GM19239 (cell line): Measurements from ENCODE around the gene TYSND1.
"Not testable (repeated sequence)": the region's sequence is repeated elsewhere in the genome, so short reads cannot be mapped to it uniquely, and the experiment has no call there.

Source experiments
- DNase-seq: peaks from one replicate; pipeline ENCODE4 v3.0.0; 2011; ENCODE audit warnings: low spot score; ENCODE audit not compliant: insufficient read length
- FAIRE-seq: peaks from 2 replicates; lab custom pipeline; 2011; peaks lifted over from hg19 to GRCh38; lab: Jason Lieb, UNC

The TYSND1 gene

GRCh38 chr10:70115948-70116682 lies 30.4 kb downstream of the TYSND1 start:
- FAIRE-seq = peak; percentile 89
- DNase-seq = peak; percentile 66

- no peak for FAIRE-seq
Observed at GRCh38 chr10:70114902-70115301, 31.6 kb downstream of the TYSND1 start.

DNA sequence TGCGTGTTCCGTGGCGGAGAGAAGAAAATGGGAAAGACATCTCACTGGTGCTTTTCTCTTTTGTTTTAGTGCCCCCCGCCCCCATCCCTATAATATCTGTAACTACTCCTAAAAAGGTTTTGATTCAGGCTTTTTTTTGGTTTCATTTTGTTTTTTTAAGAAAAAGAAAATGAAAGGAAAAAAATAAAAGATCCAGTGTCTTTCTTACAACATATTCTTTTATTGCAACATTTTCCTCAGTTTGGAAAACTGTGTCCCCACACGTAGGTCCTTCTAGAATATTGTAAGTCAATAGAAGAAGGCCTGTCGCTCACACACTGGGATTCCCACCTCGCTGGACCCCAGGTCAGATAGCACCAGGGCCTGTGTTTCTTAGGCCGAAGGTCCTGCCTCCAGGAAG lies 34.4 kb downstream of the TYSND1 start:
- DNase-seq (no peak), FAIRE-seq (no peak)

More at GRCh38 chr10:70114902-70115301, 31.6 kb downstream of the TYSND1 start:
- no peak for DNase-seq

DNA sequence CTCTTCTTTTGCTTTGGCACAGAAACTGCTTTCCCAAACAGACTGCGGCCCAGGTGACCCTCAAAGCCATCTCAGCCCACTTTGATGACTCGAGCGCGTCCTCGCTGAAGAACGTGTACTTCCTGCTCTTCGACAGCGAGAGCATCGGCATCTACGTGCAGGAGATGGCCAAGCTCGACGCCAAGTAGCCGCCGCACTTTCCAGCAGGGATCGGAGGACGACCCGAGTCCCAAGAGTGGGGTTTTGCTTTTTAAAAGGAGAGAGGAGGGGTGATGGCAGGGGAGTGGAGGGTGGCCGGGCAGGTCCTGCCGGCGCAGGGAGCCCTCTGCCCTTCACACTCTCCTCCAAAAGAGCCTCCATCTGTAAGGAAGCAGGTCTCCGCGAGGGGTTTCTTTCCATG lies 35.0 kb downstream of the TYSND1 start:
- no peak for FAIRE-seq

GRCh38 chr10:70109064-70109729 lies 37.3 kb downstream of the TYSND1 start:
- DNase-seq (no peak), FAIRE-seq (no peak)

More for the DNA sequence above, 35.0 kb downstream of the TYSND1 start:
- DNase-seq = no peak

DNA sequence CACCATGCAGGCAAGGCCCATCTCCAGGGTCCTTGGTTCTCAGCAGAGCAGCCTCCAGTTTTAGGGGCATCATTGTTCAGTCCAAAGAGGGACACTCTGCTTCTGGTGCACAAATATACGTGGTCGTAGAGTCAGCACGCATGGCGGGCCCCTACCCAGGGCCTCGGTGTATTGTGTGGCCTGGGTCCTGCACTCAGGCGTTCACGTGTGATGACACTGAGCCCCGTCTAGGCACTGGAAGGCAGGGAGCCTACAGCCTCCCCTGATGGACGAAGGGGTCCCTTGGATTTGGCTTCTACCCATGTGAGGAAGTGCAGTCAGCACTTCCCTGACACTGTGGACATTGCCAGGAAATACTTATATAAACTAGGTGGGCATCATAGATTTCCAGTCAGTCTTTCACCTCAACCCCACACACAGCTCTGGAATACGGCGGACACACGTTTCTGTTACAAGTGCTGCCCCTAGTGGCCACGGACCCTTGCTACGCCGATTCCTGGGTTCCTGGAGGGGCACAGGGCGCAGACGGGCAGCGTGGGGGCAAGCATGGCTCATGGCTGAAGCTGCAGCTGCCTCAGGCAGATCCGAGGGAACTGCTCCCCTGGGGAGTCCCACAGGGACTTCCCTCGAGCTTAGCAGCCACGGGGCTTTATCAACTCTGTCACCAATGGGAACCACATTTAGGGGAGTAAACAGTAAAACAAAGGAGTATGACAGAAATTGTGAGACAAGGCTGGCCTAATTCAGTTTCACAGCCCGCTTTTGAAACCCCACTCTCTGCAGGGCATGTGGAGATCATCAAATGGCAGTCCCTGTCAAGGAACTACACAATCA lies 39.3 kb downstream of the TYSND1 start:
- no peak for FAIRE-seq
- no peak for DNase-seq

DNA sequence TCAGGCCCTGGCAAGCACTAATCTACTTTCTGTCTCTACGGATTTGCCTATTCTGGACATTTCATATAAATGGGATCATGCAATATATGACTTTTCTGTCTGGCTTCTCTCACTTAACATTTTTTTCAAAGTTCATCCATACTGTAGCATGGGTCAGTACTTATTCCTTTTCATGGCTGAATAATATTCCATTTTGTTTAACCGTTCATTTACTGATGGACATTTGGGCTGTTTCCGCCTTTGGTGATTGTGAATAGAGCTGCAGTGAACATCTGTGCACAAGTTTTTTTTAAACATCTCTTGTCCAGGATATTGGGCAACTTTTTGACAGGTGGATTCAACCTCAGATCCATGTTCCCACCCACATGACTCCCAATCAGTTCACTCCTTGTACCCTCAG lies 44.8 kb downstream of the TYSND1 start:
- DNase-seq = no peak
- FAIRE-seq = no peak

DNA sequence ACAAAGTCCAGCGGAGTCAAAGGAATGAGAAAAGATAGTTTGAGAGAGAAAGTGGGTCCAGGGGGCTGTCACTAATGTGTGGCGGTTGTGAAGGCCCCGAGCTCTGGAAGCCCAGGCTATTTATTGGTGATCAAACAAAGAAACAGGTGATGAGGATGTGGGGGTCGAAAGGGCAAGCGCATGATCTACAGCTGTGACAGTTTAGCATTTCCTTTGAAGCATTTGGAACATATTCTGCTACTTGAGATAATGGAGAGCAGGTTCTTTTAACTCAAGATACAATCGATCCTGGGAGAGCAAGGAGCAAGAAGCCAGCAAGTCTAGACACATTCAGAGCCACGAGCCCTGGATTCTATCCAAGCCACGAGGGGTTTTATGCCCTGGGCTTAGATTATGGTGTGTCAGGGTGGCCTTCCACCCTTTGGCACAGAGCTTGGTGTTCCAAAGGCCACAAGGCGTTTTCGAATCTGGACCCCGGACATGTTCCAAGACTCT lies 45.4 kb downstream of the TYSND1 start:
- DNase-seq, FAIRE-seq: not testable (repeated sequence)

- DNase-seq = no peak
- no peak for FAIRE-seq
Observed at GRCh38 chr10:70098271-70098670, 48.2 kb downstream of the TYSND1 start.

DNA sequence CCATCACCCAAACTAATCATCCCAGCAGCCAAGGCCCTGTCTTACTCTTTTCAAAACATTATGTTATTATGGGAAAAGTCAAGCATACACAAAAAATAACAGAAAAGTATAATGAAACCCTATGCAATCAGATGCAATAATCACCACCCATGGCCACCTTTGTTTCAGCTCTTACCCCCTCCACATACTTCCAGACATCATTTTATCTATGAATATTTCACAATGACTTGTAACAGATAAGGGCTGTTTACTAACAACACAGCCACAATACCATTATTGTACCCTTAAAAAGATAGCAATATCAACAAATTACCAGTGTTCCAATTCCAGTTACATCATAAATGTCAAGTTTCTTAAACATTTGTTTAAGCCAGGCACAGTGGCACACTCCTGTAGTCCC lies 49.0 kb downstream of the TYSND1 start:
- DNase-seq (no peak), FAIRE-seq (no peak)

- FAIRE-seq = no peak
- DNase-seq = no peak
Observed at GRCh38 chr10:70096705-70097420, 49.6 kb downstream of the TYSND1 start.

GRCh38 chr10:70096016-70096704 lies 50.3 kb downstream of the TYSND1 start:
- no peak for DNase-seq
- no peak for FAIRE-seq

DNA sequence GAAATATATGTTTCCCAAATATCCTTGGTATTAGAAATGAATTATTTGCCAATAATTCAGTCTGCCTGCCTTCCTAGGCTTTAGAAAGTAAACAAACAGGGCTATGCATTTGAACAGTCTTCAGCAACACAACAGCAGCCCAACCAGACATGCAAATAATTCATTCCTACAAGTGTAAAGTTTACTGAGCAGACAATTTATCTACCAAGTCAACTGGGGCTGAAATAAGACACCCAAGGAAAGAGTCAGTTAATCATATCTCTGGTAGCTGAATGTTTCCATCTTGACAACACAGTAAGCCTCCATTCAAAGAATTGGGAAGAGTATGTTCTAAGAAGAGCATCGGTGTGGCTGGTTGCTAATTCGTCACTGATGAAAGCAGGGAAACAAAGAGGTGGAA lies 52.2 kb downstream of the TYSND1 start:
- FAIRE-seq (no peak), DNase-seq (no peak)

DNA sequence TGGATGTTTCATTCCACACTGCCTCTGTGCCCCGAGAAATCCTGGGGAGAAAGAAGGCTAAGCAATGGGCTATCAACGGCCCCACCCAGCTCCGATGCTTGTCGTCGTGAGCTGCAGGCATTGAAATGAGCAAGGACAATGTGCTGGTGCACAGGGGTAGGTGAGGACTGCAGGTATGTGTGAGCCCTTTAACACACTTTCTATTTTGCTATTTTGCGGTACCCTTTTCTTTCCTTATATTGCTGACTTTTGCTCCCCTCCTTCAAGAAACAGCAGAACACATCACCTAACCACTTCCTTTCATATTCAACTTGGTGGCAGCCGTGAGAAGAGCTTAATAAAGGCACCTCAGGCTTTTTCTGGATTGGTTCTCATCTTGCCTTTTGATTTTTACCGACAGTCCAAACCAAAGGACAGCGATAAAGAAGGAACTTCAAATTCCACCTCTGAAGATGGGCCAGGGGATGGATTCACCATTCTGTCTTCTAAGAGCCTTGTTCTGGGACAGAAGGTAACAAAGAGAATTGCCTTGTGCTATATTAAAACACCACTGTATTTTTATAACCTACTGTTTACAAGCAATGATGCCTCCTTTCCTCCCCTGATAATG lies 53.1 kb downstream of the TYSND1 start:
- FAIRE-seq = no peak
- DNase-seq = no peak

DNA sequence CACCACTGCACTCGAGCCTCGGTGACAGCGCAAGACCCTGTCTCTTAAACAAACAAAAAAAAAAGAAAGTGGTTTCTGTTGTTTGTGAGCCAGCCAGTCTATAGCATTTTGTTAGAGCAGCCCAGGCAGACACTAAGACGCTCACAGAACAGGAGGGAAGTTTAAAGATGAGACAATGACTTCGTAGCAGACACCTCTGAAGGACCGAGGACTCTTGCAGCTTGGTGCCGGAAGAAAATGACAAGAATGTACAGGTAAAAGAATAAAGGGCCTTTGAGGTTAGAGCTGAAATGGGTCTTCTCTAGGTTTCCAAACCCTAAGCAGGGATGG lies 54.1 kb downstream of the TYSND1 start:
- DNase-seq = no peak
- no peak for FAIRE-seq

- FAIRE-seq (no peak), DNase-seq (no peak)
Observed at GRCh38 chr10:70090951-70091350, 55.5 kb downstream of the TYSND1 start.

DNA sequence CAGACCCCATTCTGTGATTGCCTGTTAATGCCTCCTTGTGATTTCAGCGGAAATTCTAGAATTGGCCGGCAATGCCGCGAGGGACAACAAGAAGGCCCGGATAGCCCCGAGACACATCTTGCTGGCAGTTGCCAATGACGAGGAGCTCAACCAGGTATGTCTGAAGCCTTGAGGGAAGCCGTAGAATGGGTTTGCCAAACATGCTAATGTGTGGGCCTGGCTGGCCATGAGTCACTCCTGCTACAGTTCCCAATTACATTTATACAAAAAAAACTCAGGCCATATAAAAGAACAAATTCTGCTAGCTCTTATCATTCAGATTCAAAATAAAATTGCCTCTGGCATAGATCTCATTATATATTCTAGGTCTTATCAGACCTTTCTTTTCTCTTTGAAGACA lies 56.5 kb downstream of the TYSND1 start:
- no peak for DNase-seq
- FAIRE-seq = no peak

GRCh38 chr10:70088308-70088698 lies 58.2 kb downstream of the TYSND1 start:
- DNase-seq (no peak), FAIRE-seq (no peak)
